WTC11 (cell line): ENCODE data around the gene TNS2. TPM values are rescaled to one million over a fixed set of nuclear protein-coding genes. Genes with fewer than 3 reads are reported as not detected.

ENCODE experiments used
- ATAC-seq: fragments of 200-7000 bp; cut with Tn5 transposase; 2 replicates; pipeline ENCODE4 v1.10.0; 2021; ENCODE audit warnings: mild to moderate bottlenecking, moderate library complexity
- CTCF ChIA-PET: fragments of 300-600 bp; sonication (Branson Sonifier 250); formaldehyde crosslinking; loops from one replicate; lab custom pipeline; 2021; ENCODE audit warnings: antibody characterized with exemption; lab: Charles Lee
- POLR2A ChIA-PET: fragments of 350-600 bp; sonication (Branson Sonifier 250); formaldehyde crosslinking; loops from one replicate; lab custom pipeline; 2021; ENCODE audit warnings: antibody characterized with exemption; lab: Charles Lee
- DNase-seq: peaks from one replicate; pipeline ENCODE4 v3.0.0; 2021; ENCODE audit warnings: low spot score
- H3K27ac Mint-ChIP-seq: 2 replicates; pipeline ENCODE4 v1.8.0; 2021; ENCODE audit warnings: mixed read lengths
- H3K27me3 Mint-ChIP-seq: 2 replicates; pipeline ENCODE4 v1.8.0; 2021; ENCODE audit warnings: low read depth, mild to moderate bottlenecking, moderate library complexity, mixed read lengths
- H3K36me3 Mint-ChIP-seq: 2 replicates; pipeline ENCODE4 v1.8.0; 2021; ENCODE audit warnings: mixed read lengths
- H3K4me1 Mint-ChIP-seq: 2 replicates; pipeline ENCODE4 v1.8.0; 2022; ENCODE audit warnings: mixed read lengths
- H3K4me3 Mint-ChIP-seq: 2 replicates; pipeline ENCODE4 v1.8.0; 2021; ENCODE audit warnings: mild to moderate bottlenecking, moderate library complexity, mixed read lengths
- H3K9me3 Mint-ChIP-seq: 2 replicates; pipeline ENCODE4 v1.8.0; 2021; ENCODE audit warnings: mixed read lengths
- ATF1 ChIP-seq: sonication (generic); formaldehyde crosslinking; IDR thresholded peaks from 2 replicates; pipeline ENCODE4 v1.8.1; 2023; ENCODE audit warnings: mild to moderate bottlenecking, moderate library complexity, missing genetic modification reagents
- ETV6 ChIP-seq: sonication (generic); formaldehyde crosslinking; IDR thresholded peaks from 2 replicates; pipeline ENCODE4 v1.8.1; 2022; ENCODE audit warnings: mild to moderate bottlenecking, missing genetic modification reagents
- GTF2I ChIP-seq: fragments of 250-450 bp; sonication (Bioruptor Pico); conservative IDR thresholded peaks from 2 replicates; pipeline ENCODE4 v1.4.0; 2021; ENCODE audit warnings: mild to moderate bottlenecking
- JUN ChIP-seq: sonication (generic); formaldehyde crosslinking; IDR thresholded peaks from 2 replicates; pipeline ENCODE4 v1.8.0; 2023; ENCODE audit warnings: mild to moderate bottlenecking, missing genetic modification reagents
- MYBL2 ChIP-seq: sonication (generic); formaldehyde crosslinking; IDR thresholded peaks from 2 replicates; pipeline ENCODE4 v1.8.1; 2023; ENCODE audit warnings: mild to moderate bottlenecking, moderate library complexity, missing genetic modification reagents
- RELA ChIP-seq: sonication (generic); formaldehyde crosslinking; IDR thresholded peaks from 2 replicates; pipeline ENCODE4 v1.8.1; 2022; ENCODE audit warnings: missing genetic modification reagents, mild to moderate bottlenecking, borderline replicate concordance
- SOX15 ChIP-seq: fragments of 250-450 bp; sonication (Bioruptor Pico); IDR thresholded peaks from 2 replicates; pipeline ENCODE4 v1.9.0; 2021; ENCODE audit warnings: mild to moderate bottlenecking
- ZBTB21 ChIP-seq: sonication (generic); formaldehyde crosslinking; IDR thresholded peaks from 2 replicates; pipeline ENCODE4 v1.8.1; 2023; ENCODE audit warnings: mild to moderate bottlenecking, missing genetic modification reagents, borderline replicate concordance
- ZNF138 ChIP-seq: sonication (generic); formaldehyde crosslinking; conservative IDR thresholded peaks from 2 replicates; pipeline ENCODE4 v1.8.1; 2022; ENCODE audit warnings: mild to moderate bottlenecking, moderate library complexity, missing genetic modification reagents
- ZNF671 ChIP-seq: fragments of 250-450 bp; sonication (Bioruptor Pico); IDR thresholded peaks from 2 replicates; pipeline ENCODE4 v1.8.0; 2021; ENCODE audit warnings: mild to moderate bottlenecking
- total RNA-seq: library from RNA; stranded (reverse); gene quantifications from 3 replicates; pipeline ENCODE4 v1.2.3, GENCODE V29; 2021
- TF ChIP-seq, protein P1 (sequence below): sonication (generic); formaldehyde crosslinking; IDR thresholded peaks from 2 replicates; pipeline ENCODE4 v1.8.0; 2022; ENCODE audit warnings: mild to moderate bottlenecking, missing genetic modification reagents
- TF ChIP-seq, protein P2 (sequence below): sonication (generic); formaldehyde crosslinking; IDR thresholded peaks from 2 replicates; pipeline ENCODE4 v1.8.0; 2023; ENCODE audit warnings: missing genetic modification reagents, mild to moderate bottlenecking, borderline replicate concordance
- TF ChIP-seq, protein P3 (sequence below): sonication (generic); formaldehyde crosslinking; IDR thresholded peaks from 2 replicates; pipeline ENCODE4 v1.8.1; 2022; ENCODE audit warnings: mild to moderate bottlenecking, moderate library complexity, missing genetic modification reagents
- TF ChIP-seq, protein P4 (sequence below): sonication (generic); formaldehyde crosslinking; IDR thresholded peaks from 2 replicates; pipeline ENCODE4 v1.8.0; 2023; ENCODE audit warnings: mild to moderate bottlenecking, missing genetic modification reagents
- TF ChIP-seq, protein P5 (sequence below): fragments of 250-450 bp; sonication (Bioruptor Pico); IDR thresholded peaks from 2 replicates; pipeline ENCODE4 v1.9.0; 2021; ENCODE audit warnings: mild to moderate bottlenecking, borderline replicate concordance
- TF ChIP-seq, protein P6 (sequence below): fragments of 200-600 bp; IDR thresholded peaks from 2 replicates; pipeline ENCODE4 v1.8.0; 2022; ENCODE audit warnings: antibody characterized with exemption

The TNS2 gene
- total RNA-seq, 1 experiment from 2014 or later, result 7.7 TPM

DNA sequence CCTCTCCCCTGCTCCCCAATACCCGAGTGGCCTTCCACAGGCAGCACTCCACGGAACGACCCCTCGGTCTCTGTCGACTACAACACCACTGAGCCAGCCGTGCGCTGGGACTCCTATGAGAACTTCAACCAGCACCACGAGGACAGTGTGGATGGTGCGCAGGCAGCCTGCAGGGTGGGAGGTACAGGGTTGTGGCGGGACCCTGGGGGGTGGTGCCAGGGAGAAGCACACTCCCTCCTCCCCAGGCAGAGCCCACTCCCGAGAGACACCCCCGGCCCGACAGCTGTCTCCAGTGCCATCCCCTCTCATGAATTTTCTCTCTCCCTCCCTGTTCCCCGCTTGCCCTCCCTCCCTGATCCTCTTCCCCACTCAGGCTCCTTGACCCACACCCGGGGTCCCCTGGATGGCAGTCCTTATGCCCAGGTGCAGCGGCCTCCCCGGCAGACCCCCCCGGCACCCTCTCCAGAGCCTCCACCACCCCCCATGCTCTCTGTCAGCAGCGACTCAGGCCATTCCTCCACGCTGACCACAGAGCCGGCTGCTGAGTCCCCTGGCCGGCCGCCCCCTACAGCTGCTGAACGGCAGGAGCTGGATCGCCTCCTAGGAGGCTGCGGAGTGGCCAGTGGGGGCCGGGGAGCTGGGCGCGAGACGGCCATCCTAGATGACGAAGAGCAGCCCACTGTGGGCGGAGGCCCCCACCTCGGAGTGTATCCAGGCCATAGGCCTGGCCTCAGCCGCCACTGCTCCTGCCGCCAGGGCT is 9.0 kb downstream of the TNS2 start:
- no peak overlapping the region for H3K4me3 Mint-ChIP-seq
- no peaks in the 10 kb centered on the region for H3K36me3 Mint-ChIP-seq
- no peaks in the 10 kb centered on the region for H3K9me3 Mint-ChIP-seq
- ATAC-seq, result no peak
- H3K4me1 Mint-ChIP-seq, result peaks cover 7% of the 10 kb centered on the region
- POLR2A ChIA-PET, result no interaction called here
- CTCF ChIA-PET, result interaction anchor here (6.6 to 11.2 kb wide), 2 partner anchors 9 to 38 kb away, joined by 70 to 474 read pairs; partner anchors contain the start of genes IGFBP6, SOAT2 and TNS2
- H3K27ac Mint-ChIP-seq, result no peak overlapping the region
- DNase-seq, result no peak
- TF ChIP-seq ETV6 (CRISPR knock-in tag), result no peak
- no peak for TF ChIP-seq SOX15 (CRISPR knock-in tag)
- TF ChIP-seq, protein P1, sequence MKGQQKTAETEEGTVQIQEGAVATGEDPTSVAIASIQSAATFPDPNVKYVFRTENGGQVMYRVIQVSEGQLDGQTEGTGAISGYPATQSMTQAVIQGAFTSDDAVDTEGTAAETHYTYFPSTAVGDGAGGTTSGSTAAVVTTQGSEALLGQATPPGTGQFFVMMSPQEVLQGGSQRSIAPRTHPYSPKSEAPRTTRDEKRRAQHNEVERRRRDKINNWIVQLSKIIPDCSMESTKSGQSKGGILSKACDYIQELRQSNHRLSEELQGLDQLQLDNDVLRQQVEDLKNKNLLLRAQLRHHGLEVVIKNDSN, result no peak
- no peak for TF ChIP-seq ZNF138 (CRISPR knock-in tag)
- no peak for TF ChIP-seq GTF2I (CRISPR knock-in tag)
- no peak for TF ChIP-seq ATF1 (CRISPR knock-in tag)
- no peak for TF ChIP-seq ZNF671 (CRISPR knock-in tag)
- TF ChIP-seq, protein P2, sequence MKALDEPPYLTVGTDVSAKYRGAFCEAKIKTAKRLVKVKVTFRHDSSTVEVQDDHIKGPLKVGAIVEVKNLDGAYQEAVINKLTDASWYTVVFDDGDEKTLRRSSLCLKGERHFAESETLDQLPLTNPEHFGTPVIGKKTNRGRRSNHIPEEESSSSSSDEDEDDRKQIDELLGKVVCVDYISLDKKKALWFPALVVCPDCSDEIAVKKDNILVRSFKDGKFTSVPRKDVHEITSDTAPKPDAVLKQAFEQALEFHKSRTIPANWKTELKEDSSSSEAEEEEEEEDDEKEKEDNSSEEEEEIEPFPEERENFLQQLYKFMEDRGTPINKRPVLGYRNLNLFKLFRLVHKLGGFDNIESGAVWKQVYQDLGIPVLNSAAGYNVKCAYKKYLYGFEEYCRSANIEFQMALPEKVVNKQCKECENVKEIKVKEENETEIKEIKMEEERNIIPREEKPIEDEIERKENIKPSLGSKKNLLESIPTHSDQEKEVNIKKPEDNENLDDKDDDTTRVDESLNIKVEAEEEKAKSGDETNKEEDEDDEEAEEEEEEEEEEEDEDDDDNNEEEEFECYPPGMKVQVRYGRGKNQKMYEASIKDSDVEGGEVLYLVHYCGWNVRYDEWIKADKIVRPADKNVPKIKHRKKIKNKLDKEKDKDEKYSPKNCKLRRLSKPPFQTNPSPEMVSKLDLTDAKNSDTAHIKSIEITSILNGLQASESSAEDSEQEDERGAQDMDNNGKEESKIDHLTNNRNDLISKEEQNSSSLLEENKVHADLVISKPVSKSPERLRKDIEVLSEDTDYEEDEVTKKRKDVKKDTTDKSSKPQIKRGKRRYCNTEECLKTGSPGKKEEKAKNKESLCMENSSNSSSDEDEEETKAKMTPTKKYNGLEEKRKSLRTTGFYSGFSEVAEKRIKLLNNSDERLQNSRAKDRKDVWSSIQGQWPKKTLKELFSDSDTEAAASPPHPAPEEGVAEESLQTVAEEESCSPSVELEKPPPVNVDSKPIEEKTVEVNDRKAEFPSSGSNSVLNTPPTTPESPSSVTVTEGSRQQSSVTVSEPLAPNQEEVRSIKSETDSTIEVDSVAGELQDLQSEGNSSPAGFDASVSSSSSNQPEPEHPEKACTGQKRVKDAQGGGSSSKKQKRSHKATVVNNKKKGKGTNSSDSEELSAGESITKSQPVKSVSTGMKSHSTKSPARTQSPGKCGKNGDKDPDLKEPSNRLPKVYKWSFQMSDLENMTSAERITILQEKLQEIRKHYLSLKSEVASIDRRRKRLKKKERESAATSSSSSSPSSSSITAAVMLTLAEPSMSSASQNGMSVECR (CRISPR knock-in tag), result no peak
- no peak for TF ChIP-seq RELA (CRISPR knock-in tag)
- no peak for TF ChIP-seq ZBTB21 (CRISPR knock-in tag)
- TF ChIP-seq, protein P3, sequence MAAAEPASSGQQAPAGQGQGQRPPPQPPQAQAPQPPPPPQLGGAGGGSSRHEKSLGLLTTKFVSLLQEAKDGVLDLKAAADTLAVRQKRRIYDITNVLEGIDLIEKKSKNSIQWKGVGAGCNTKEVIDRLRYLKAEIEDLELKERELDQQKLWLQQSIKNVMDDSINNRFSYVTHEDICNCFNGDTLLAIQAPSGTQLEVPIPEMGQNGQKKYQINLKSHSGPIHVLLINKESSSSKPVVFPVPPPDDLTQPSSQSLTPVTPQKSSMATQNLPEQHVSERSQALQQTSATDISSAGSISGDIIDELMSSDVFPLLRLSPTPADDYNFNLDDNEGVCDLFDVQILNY (CRISPR knock-in tag), result no peak
- TF ChIP-seq, protein P4, sequence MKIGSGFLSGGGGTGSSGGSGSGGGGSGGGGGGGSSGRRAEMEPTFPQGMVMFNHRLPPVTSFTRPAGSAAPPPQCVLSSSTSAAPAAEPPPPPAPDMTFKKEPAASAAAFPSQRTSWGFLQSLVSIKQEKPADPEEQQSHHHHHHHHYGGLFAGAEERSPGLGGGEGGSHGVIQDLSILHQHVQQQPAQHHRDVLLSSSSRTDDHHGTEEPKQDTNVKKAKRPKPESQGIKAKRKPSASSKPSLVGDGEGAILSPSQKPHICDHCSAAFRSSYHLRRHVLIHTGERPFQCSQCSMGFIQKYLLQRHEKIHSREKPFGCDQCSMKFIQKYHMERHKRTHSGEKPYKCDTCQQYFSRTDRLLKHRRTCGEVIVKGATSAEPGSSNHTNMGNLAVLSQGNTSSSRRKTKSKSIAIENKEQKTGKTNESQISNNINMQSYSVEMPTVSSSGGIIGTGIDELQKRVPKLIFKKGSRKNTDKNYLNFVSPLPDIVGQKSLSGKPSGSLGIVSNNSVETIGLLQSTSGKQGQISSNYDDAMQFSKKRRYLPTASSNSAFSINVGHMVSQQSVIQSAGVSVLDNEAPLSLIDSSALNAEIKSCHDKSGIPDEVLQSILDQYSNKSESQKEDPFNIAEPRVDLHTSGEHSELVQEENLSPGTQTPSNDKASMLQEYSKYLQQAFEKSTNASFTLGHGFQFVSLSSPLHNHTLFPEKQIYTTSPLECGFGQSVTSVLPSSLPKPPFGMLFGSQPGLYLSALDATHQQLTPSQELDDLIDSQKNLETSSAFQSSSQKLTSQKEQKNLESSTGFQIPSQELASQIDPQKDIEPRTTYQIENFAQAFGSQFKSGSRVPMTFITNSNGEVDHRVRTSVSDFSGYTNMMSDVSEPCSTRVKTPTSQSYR (CRISPR knock-in tag), result no peak
- TF ChIP-seq, protein P5, sequence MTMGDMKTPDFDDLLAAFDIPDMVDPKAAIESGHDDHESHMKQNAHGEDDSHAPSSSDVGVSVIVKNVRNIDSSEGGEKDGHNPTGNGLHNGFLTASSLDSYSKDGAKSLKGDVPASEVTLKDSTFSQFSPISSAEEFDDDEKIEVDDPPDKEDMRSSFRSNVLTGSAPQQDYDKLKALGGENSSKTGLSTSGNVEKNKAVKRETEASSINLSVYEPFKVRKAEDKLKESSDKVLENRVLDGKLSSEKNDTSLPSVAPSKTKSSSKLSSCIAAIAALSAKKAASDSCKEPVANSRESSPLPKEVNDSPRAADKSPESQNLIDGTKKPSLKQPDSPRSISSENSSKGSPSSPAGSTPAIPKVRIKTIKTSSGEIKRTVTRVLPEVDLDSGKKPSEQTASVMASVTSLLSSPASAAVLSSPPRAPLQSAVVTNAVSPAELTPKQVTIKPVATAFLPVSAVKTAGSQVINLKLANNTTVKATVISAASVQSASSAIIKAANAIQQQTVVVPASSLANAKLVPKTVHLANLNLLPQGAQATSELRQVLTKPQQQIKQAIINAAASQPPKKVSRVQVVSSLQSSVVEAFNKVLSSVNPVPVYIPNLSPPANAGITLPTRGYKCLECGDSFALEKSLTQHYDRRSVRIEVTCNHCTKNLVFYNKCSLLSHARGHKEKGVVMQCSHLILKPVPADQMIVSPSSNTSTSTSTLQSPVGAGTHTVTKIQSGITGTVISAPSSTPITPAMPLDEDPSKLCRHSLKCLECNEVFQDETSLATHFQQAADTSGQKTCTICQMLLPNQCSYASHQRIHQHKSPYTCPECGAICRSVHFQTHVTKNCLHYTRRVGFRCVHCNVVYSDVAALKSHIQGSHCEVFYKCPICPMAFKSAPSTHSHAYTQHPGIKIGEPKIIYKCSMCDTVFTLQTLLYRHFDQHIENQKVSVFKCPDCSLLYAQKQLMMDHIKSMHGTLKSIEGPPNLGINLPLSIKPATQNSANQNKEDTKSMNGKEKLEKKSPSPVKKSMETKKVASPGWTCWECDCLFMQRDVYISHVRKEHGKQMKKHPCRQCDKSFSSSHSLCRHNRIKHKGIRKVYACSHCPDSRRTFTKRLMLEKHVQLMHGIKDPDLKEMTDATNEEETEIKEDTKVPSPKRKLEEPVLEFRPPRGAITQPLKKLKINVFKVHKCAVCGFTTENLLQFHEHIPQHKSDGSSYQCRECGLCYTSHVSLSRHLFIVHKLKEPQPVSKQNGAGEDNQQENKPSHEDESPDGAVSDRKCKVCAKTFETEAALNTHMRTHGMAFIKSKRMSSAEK (CRISPR knock-in tag), result no peak
- TF ChIP-seq, protein P6, sequence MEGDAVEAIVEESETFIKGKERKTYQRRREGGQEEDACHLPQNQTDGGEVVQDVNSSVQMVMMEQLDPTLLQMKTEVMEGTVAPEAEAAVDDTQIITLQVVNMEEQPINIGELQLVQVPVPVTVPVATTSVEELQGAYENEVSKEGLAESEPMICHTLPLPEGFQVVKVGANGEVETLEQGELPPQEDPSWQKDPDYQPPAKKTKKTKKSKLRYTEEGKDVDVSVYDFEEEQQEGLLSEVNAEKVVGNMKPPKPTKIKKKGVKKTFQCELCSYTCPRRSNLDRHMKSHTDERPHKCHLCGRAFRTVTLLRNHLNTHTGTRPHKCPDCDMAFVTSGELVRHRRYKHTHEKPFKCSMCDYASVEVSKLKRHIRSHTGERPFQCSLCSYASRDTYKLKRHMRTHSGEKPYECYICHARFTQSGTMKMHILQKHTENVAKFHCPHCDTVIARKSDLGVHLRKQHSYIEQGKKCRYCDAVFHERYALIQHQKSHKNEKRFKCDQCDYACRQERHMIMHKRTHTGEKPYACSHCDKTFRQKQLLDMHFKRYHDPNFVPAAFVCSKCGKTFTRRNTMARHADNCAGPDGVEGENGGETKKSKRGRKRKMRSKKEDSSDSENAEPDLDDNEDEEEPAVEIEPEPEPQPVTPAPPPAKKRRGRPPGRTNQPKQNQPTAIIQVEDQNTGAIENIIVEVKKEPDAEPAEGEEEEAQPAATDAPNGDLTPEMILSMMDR, result no peak
- no peak for TF ChIP-seq JUN
- no peak for TF ChIP-seq MYBL2 (CRISPR knock-in tag)
- TF ChIP-seq, all 79 proteins: peak for 0
- peaks cover 68% of the 10 kb centered on the region for H3K27me3 Mint-ChIP-seq
